ENCODE data around the gene NEK3.
"Not testable (repeated sequence)": the region's sequence is repeated elsewhere in the genome, so short reads cannot be mapped to it uniquely, and the experiment has no call there.

The NEK3 gene

GRCh38 chr13:52159159-52159982 is at the start of gene NEK3:
Gene NEK3, minus strand, starts transcription at chr13:52159597. Its CDS starts 3,406 bp downstream, at chr13:52156191.
- no peak for DNase-seq (ENCODE audit: low read depth)

- not testable (repeated sequence) for DNase-seq (ENCODE audit: low read depth)
Measured at GRCh38 chr13:52208384-52208783, 49.0 kb upstream of the NEK3 start.

- not testable (repeated sequence) for DNase-seq (ENCODE audit: low read depth)
Measured at GRCh38 chr13:52207896-52208295, 48.5 kb upstream of the NEK3 start.

DNA sequence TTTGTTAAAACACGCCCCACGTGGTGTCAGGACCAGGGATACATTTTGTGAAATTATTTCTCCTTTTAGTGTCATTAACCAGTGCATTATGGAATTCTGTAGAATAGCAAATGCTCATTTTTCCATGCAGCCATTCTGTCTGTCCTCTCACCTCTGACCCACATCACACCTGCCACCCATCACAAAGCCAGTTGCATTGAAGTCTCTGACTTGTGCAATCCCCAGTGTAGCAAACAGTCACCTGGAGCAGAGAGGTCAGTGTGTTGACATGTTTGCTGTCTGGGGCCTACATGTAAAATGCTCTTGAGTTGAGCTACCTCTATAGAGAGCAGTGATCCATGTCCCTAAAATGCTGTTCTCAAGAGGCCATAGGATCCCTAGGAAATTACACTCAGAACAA is 47.9 kb upstream of the NEK3 start:
- DNase-seq (ENCODE audit: low read depth), result not testable (repeated sequence)

GRCh38 chr13:52204546-52204945 is 45.1 kb upstream of the NEK3 start:
- DNase-seq (ENCODE audit: low read depth), result not testable (repeated sequence)

DNA sequence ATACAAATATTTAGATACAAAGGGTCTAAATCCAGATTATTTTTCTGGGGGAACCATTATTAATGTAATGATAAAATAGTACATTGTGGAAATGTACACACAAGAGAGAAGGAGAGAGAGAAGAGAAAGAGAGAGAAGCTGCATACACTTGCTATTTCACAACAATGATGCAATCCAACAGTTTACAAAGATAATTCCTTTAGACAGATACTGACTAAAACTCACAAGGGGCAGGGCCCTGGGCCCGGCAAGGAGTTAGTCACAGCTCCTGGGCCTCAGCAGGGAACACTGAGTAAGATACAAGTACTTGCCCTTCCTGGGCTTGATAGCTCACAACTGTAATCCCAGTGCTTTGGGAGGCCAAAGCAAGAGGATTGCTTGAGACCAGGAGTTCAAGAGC is 44.5 kb upstream of the NEK3 start:
- DNase-seq (ENCODE audit: low read depth), result not testable (repeated sequence)

DNA sequence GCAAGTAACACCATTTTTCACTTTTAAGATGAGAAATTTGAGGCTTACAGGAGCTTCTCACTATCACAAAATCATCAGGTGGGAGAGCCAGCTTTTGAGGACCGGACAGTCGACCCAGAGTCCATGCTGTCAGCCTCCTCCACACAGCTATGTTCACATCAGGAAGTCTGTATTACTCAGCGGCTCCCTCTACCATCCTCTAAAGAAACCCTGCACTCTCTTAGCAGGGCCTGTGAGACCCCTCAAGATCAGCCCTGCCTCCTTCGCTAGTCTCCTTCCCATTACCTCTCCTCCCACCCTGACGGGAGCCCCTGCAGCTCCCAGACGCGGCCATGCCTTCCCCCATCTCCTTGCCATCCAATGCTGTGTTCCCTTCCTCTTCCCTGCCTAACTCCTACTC is 43.1 kb upstream of the NEK3 start:
- DNase-seq (ENCODE audit: low read depth), result not testable (repeated sequence)

DNA sequence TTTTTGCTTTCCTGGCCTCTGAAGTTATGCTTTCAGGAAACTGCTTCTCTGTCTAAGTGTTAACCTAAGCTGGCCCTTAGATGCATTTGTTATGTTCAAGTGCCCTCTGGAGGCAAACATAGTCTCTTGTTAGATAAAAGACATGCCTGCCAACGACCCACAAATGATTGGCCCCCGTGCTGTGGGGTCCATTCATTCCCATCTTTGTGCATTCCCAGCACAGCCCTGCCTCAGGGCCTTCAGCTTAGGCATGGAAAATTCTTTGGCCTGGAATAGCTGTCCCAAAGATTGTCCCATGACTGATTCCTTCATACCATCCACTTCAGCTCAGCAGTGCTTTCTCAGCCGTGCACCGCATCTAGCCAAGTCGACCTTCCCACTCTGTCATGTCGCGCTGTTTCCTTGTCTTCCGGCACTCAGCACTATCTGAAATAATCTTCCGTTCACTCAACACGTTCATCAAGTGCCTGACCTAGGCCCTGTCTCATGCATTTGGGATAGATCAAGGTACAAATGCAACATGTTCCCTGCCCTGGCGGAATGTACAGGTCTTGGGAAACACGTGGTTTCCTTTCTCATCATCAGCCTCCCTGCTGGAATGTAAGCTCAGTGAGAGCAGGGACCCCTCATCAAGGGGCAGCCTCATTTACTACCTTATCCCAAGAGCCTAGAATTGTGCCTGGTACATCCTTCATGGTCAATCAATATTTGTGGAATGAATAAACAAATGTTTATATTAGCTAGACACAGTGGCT is 42.2 kb upstream of the NEK3 start:
- not testable (repeated sequence) for DNase-seq (ENCODE audit: low read depth)

DNA sequence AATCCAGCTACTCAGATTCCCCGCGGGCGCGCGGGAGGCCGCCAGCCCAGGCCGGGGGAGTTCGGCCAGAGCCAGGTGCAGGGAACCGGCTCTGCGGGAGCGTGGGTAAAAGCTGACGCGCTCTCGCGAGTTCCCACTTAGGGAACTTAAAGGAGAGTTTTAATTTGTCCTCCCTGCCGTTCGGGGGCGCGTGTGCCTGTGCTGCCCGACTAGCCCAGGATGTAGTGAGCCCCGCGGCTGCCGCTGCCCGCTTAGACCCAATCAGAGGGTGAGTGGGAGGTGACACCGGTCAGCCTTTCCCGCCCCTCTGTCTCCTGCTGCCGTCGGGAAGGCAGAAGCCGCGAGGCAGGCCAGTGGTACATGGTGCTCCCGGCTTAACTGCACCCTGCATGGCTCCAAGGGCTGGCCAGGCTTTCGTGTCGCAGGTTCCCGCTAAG is 36.0 kb upstream of the NEK3 start:
- DNase-seq (ENCODE audit: low read depth), result no peak

GRCh38 chr13:52194184-52194868 is 34.9 kb upstream of the NEK3 start:
- DNase-seq (ENCODE audit: low read depth), result peak; percentile 47

- DNase-seq (ENCODE audit: low read depth), result not testable (repeated sequence)
Measured at GRCh38 chr13:52193587-52194183, 34.3 kb upstream of the NEK3 start.

GRCh38 chr13:52187424-52188187 is 28.2 kb upstream of the NEK3 start:
- not testable (repeated sequence) for DNase-seq (ENCODE audit: low read depth)

DNA sequence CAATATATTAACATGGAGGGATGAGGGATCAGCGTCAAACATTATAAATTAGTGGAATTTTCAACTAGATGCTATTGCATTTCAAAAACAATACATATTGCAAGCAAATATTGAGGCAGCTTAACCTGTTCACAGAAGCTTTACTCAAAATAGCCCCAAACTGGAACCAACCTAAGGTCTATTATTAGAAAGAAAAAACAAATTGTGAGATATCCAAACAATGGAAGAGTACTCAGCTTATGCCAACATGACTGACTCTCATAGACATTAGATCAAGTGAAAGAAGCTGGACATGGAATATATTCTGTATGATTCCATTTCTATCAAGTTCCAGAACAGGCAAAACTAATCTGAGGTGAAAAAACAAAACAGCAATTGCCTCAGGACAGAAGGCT is 27.6 kb upstream of the NEK3 start:
- no peak for DNase-seq (ENCODE audit: low read depth)

- DNase-seq (ENCODE audit: low read depth), result not testable (repeated sequence)
Measured at GRCh38 chr13:52181316-52181954, 22.0 kb upstream of the NEK3 start.

DNA sequence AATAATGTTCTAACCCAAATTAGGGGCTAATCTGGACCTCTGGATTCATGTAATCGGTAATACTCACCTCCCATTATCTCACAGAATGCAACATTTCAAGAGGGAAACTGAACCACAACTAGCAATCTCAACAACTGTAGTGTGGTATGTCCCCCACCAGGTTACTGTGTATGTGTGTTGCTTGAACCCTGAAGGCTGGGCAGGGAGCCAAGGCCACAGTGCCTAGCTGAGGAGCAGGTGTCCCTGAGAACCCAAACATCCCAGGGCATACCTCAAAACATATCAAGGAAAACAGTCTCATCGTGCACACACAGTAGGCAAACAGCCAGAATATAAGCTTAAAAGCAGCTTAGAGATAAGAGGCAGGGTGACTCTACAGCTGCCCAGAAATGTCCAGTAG is 20.5 kb upstream of the NEK3 start:
- no peak for DNase-seq (ENCODE audit: low read depth)

- no peak for DNase-seq (ENCODE audit: low read depth)
Measured at GRCh38 chr13:52177276-52177675, 17.9 kb upstream of the NEK3 start.

DNA sequence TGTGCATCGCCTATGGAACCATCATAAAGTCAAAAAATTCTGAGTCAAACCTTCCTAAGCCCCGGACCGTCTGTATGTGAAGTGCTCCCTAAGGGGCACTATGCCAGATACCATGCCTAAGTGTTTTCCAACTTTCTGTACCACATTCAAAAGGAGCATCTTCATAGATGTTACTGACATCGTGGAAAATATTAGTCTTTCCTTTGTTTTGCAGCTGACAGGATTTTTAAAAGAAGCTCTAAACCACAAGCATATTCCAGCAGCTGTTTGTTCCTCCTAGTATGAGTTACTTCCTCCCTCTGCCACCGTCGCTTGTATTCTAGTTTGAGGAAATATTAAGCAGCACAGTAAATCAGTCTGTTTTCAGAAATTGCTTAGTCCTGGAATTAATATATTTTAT is 14.6 kb upstream of the NEK3 start:
- DNase-seq (ENCODE audit: low read depth), result not testable (repeated sequence)

GRCh38 chr13:52173373-52173772 is 14.0 kb upstream of the NEK3 start:
- DNase-seq (ENCODE audit: low read depth), result no peak

DNA sequence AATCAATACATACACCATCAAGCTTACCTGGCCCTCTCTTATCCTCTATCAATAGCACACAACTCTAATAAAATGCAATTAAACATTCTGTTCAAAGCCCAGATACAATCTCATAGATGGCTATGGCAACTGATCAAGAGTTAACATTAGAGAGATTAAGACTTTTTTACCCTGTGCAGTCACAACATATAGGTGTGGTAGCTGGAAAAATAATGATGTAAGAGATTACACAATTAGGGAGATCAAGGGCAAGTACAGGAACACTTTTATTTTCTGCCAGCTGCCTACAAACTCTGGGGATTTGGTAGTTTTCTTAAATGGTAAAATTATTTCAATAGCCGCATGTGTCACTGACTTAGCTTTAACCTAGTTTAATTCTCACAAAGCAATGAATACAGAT is 12.3 kb upstream of the NEK3 start:
- DNase-seq (ENCODE audit: low read depth), result not testable (repeated sequence)

DNA sequence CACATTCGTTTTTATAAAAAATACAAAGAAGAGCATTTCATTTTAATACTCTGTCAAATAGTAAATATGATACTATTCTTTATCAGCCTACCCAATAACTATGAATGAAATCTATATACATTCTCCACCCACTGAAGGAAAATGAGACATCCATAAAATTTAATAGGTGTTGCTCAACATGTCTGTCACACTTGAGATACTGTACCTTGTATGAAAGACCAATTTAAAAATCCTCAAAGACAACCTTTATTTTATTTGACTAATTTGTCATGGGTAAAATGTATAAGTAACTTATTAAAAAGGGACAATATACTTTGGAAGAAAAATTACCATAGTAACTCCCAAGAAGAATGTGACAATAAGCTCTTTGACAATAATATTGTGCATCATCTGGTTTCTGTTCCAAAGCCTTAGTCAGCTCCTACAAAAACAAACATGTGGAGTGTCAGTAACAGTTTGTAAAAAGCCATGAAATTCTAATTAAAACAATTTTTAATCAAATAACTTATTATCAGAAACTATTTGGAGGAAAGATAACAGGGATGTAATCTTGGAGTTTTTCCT is 11.5 kb upstream of the NEK3 start:
- DNase-seq (ENCODE audit: low read depth), result not testable (repeated sequence)
